HepG2 (cell line): ENCODE data around the gene LAG3. TPM values are rescaled to one million over a fixed set of nuclear protein-coding genes. Genes with fewer than 3 reads are reported as not detected.
A peak's percentile ranks its signal among the peaks of the same experiment; 100 is the strongest.

ENCODE experiments used
- AFF4 ChIP-seq: sonication (generic); formaldehyde crosslinking; IDR thresholded peaks from 2 replicates; pipeline ENCODE4 v1.4.0; 2020; ENCODE audit warnings: missing genetic modification reagents
- ARID2 ChIP-seq: sonication (generic); formaldehyde crosslinking; IDR thresholded peaks from 2 replicates; pipeline ENCODE4 v1.8.1; 2022; ENCODE audit warnings: mild to moderate bottlenecking, missing genetic modification reagents, borderline replicate concordance
- ATF3 ChIP-seq: sonication (generic); formaldehyde crosslinking; IDR thresholded peaks from 2 replicates; pipeline ENCODE4 v1.4.0; 2020; ENCODE audit warnings: missing genetic modification reagents
- BCLAF1 ChIP-seq: fragments of 450-650 bp; IDR thresholded peaks from 2 replicates; pipeline ENCODE4 v1.6.1; 2017; ENCODE audit warnings: mild to moderate bottlenecking
- BHLHE40 ChIP-seq: IDR thresholded peaks from 2 replicates; pipeline ENCODE4 v1.6.1; 2011; ENCODE audit warnings: low read length, improper control_type of control experiment
- CHD4 ChIP-seq: fragments of 200-600 bp; sonication (generic); IDR thresholded peaks from 2 replicates; pipeline ENCODE4 v1.7.0; 2017; ENCODE audit warnings: mild to moderate bottlenecking, low read length, borderline replicate concordance
- EZH2 ChIP-seq: conservative IDR thresholded peaks from 2 replicates; pipeline ENCODE4 v1.6.1; 2012; ENCODE audit warnings: mild to moderate bottlenecking, low read depth, low read length, moderate library complexity
- KAT2B ChIP-seq: fragments of 150-350 bp; IDR thresholded peaks from 2 replicates; pipeline ENCODE4 v1.6.1; 2014; ENCODE audit warnings: low read depth, low read length, borderline replicate concordance
- KDM4B ChIP-seq: sonication (generic); formaldehyde crosslinking; IDR thresholded peaks from 2 replicates; pipeline ENCODE4 v1.4.0; 2020; ENCODE audit warnings: missing genetic modification reagents
- KLF12 ChIP-seq: sonication (generic); formaldehyde crosslinking; IDR thresholded peaks from 2 replicates; pipeline ENCODE4 v1.4.0; 2020; ENCODE audit warnings: missing genetic modification reagents, borderline replicate concordance
- MLXIP ChIP-seq: sonication (generic); formaldehyde crosslinking; IDR thresholded peaks from 2 replicates; pipeline ENCODE4 v1.9.0; 2021; ENCODE audit warnings: missing genetic modification reagents, borderline replicate concordance
- PLRG1 ChIP-seq: fragments of 450-650 bp; conservative IDR thresholded peaks from 2 replicates; pipeline ENCODE4 v1.6.1; 2016
- RBM39 ChIP-seq: fragments of 200-400 bp; formaldehyde crosslinking; IDR thresholded peaks from one replicate; pipeline ENCODE4 v1.6.1; 2018; ENCODE audit warnings: antibody characterized with exemption, mild to moderate bottlenecking, low read depth, low read length; ENCODE audit not compliant: poor library complexity, severe bottlenecking
- SOX6 ChIP-seq, 2 experiments: fragments of 450-650 bp in 1 of 2; sonication (generic) in 1 of 2; formaldehyde crosslinking in 1 of 2; IDR thresholded peaks; 2 replicates each; pipeline versions ENCODE4 v1.4.0 to v1.6.1; 2017 to 2020; ENCODE audit warnings: antibody characterized with exemption in 1 of 2, mild to moderate bottlenecking in 1 of 2, missing genetic modification reagents in 1 of 2
- SP1 ChIP-seq, 2 experiments: fragments of 450-650 bp in 1 of 2; sonication (generic) in 1 of 2; formaldehyde crosslinking in 1 of 2; IDR thresholded peaks; 2 replicates each; pipeline versions ENCODE4 v1.4.0 to v1.6.1; 2016 to 2020; ENCODE audit warnings: missing genetic modification reagents in 1 of 2
- ZNF230 ChIP-seq: sonication (generic); formaldehyde crosslinking; IDR thresholded peaks from 2 replicates; pipeline ENCODE4 v1.4.0; 2020; ENCODE audit warnings: mild to moderate bottlenecking, missing genetic modification reagents
- ZNF367 ChIP-seq: sonication (generic); formaldehyde crosslinking; IDR thresholded peaks from 2 replicates; pipeline ENCODE4 v1.4.0; 2020; ENCODE audit warnings: missing genetic modification reagents, borderline replicate concordance
- ZNF562 ChIP-seq: sonication (generic); formaldehyde crosslinking; IDR thresholded peaks from 2 replicates; pipeline ENCODE4 v1.8.0; 2022; ENCODE audit warnings: missing genetic modification reagents, borderline replicate concordance
- polyA plus RNA-seq, 8 experiments: library from polyadenylated mRNA; depleted of rRNA in 3 of 8; stranded (reverse) in 7 of 8; unstranded in 1 of 8; fragments of >200 nt; fragmentation: Illumina TruSeq in 4 of 8; extraction: Trizol in 4 of 8; gene quantifications; 2 replicates each; pipeline versions ENCODE4 v1.2.1 to v1.2.3, GENCODE V29; 2011 to 2016; ENCODE audit warnings: low read depth in 4 of 8, missing spikeins in 1 of 8, mixed read lengths in 1 of 8; ENCODE audit not compliant: insufficient read depth in 1 of 8
- total RNA-seq, 5 experiments: library from RNA; depleted of rRNA; stranded (reverse); fragments of >200 nt; fragmentation: Illumina TruSeq; extraction: Trizol; gene quantifications; 2 replicates each; pipeline ENCODE4 v1.2.3, GENCODE V29; 2016; ENCODE audit warnings: low read depth in 1 of 5

LAG3 gene
- total and polyA plus RNA-seq, 2 of the 13 experiments (the other 11 are each of a cell fraction or from before 2014, with no cell fraction given): 0.11 to 0.26 TPM

- TF ChIP-seq MLXIP (CRISPR knock-in tag) (no peak), KDM4B (no peak), SOX6 (IDR thresholded peaks at IDR 0.05) (no peak), SOX6 (CRISPR knock-in tag; IDR thresholded peaks at IDR 0.05) (peak; percentile 26), KLF12 (CRISPR knock-in tag) (no peak), BHLHE40 (peak; percentile 25; the same call in 1 of the 2 replicates), ZNF562 (no peak), KAT2B (no peak), EZH2 (no peak), AFF4 (CRISPR knock-in tag) (no peak), RBM39 (peak; percentile 62), CHD4 (0 out of 2 replicates have a peak, but pooled peaks have one; percentile 24), BCLAF1 (no peak), SP1 (IDR thresholded peaks at IDR 0.05) (no peak), SP1 (CRISPR knock-in tag; IDR thresholded peaks at IDR 0.05) (peak; percentile 82), ATF3 (CRISPR knock-in tag) (no peak), ZNF367 (CRISPR knock-in tag) (peak; percentile 51; the same call in 1 of the 2 replicates), ZNF230 (peak; percentile 64; the same call in 1 of the 2 replicates), PLRG1 (no peak), ARID2 (CRISPR knock-in tag) (no peak)
Measured at GRCh38 chr12:6752921-6753771, 19.2 kb upstream of the LAG3 start, which contains the start of gene MLF2 (continued).
